ENCODE data around the gene MAN1A1.

Gene MAN1A1

GRCh38 chr6:119145111-119145510 lies 204.4 kb downstream of the MAN1A1 start:
- Histone ChIP-seq H3K9me3 (ENCODE audit: control insufficient read depth, low read length) (peaks cover 8% of the 10 kb centered on the region), H3K4me1 (ENCODE audit: control insufficient read depth, insufficient read depth, low read length, poor library complexity, severe bottlenecking) (peaks cover 28% of the 10 kb centered on the region), H3K4me3 (ENCODE audit: extremely low read depth, insufficient read depth, low read length, poor library complexity, severe bottlenecking) (no peak overlapping the region), H3K36me3 (ENCODE audit: control insufficient read depth, insufficient read depth, low read length) (no peaks in the 10 kb centered on the region), H3K27ac (ENCODE audit: low read depth, low read length, severe bottlenecking) (no peak overlapping the region)
- WGBS, 2 experiments (ENCODE audit: insufficient coverage in 2 of 2) = 40 to 60% methylated on average over 1 of the region's 2 CpGs

- no peak overlapping the region for H3K4me3 ChIP-seq (ENCODE audit: extremely low read depth, insufficient read depth, low read length, poor library complexity, severe bottlenecking)
- peaks cover 32% of the 10 kb centered on the region for H3K4me1 ChIP-seq (ENCODE audit: control insufficient read depth, insufficient read depth, low read length, poor library complexity, severe bottlenecking)
- H3K27ac ChIP-seq (ENCODE audit: low read depth, low read length, severe bottlenecking) = no peak overlapping the region
- H3K36me3 ChIP-seq (ENCODE audit: control insufficient read depth, insufficient read depth, low read length) = no peaks in the 10 kb centered on the region
- WGBS, 2 experiments (ENCODE audit: insufficient coverage in 2 of 2) = 98 to 100% methylated on average over 3 to 4 of the region's 5 CpGs
- no peaks in the 10 kb centered on the region for H3K9me3 ChIP-seq (ENCODE audit: control insufficient read depth, low read length)
Measured at GRCh38 chr6:119142637-119143036, 206.9 kb downstream of the MAN1A1 start.

- 93 to 100% methylated on average over 2 to 7 of the region's 9 CpGs for WGBS, 2 experiments (ENCODE audit: insufficient coverage in 2 of 2)
- Histone ChIP-seq H3K36me3 (ENCODE audit: control insufficient read depth, insufficient read depth, low read length) (no peaks in the 10 kb centered on the region), H3K4me3 (ENCODE audit: extremely low read depth, insufficient read depth, low read length, poor library complexity, severe bottlenecking) (no peak overlapping the region), H3K27ac (ENCODE audit: low read depth, low read length, severe bottlenecking) (no peak overlapping the region), H3K4me1 (ENCODE audit: control insufficient read depth, insufficient read depth, low read length, poor library complexity, severe bottlenecking) (peaks cover 29% of the 10 kb centered on the region), H3K9me3 (ENCODE audit: control insufficient read depth, low read length) (no peaks in the 10 kb centered on the region)
Measured at GRCh38 chr6:119142041-119142440, 207.5 kb downstream of the MAN1A1 start.

- no peak overlapping the region for H3K4me3 ChIP-seq (ENCODE audit: extremely low read depth, insufficient read depth, low read length, poor library complexity, severe bottlenecking)
- peaks cover 16% of the 10 kb centered on the region for H3K4me1 ChIP-seq (ENCODE audit: control insufficient read depth, insufficient read depth, low read length, poor library complexity, severe bottlenecking)
- 89 to 90% methylated on average over 7 to 9 of the region's 12 CpGs for WGBS, 2 experiments (ENCODE audit: insufficient coverage in 2 of 2)
- no peaks in the 10 kb centered on the region for H3K9me3 ChIP-seq (ENCODE audit: control insufficient read depth, low read length)
- no peaks in the 10 kb centered on the region for H3K36me3 ChIP-seq (ENCODE audit: control insufficient read depth, insufficient read depth, low read length)
- H3K27ac ChIP-seq (ENCODE audit: low read depth, low read length, severe bottlenecking) = no peak overlapping the region
Measured at GRCh38 chr6:119140196-119141140, 209.1 kb downstream of the MAN1A1 start.

- WGBS, 2 experiments (ENCODE audit: insufficient coverage in 2 of 2) = 59 to 70% methylated on average over 2 to 3 of the region's 7 CpGs
- Histone ChIP-seq H3K4me3 (ENCODE audit: extremely low read depth, insufficient read depth, low read length, poor library complexity, severe bottlenecking) (no peak overlapping the region), H3K36me3 (ENCODE audit: control insufficient read depth, insufficient read depth, low read length) (no peaks in the 10 kb centered on the region), H3K4me1 (ENCODE audit: control insufficient read depth, insufficient read depth, low read length, poor library complexity, severe bottlenecking) (peaks cover 10% of the 10 kb centered on the region), H3K9me3 (ENCODE audit: control insufficient read depth, low read length) (no peaks in the 10 kb centered on the region), H3K27ac (ENCODE audit: low read depth, low read length, severe bottlenecking) (peak overlapping the region; percentile 84)
Measured at GRCh38 chr6:119138906-119139541, 210.5 kb downstream of the MAN1A1 start.

GRCh38 chr6:119137194-119138072 lies 212.1 kb downstream of the MAN1A1 start:
- WGBS, 2 experiments (ENCODE audit: insufficient coverage in 2 of 2) = 100% methylated on average over 1 to 2 of the region's 5 CpGs
- H3K4me3 ChIP-seq (ENCODE audit: extremely low read depth, insufficient read depth, low read length, poor library complexity, severe bottlenecking) = no peak overlapping the region

GRCh38 chr6:119134752-119135151 lies 214.8 kb downstream of the MAN1A1 start:
- Histone ChIP-seq H3K9me3 (ENCODE audit: control insufficient read depth, low read length) (no peaks in the 10 kb centered on the region), H3K4me1 (ENCODE audit: control insufficient read depth, insufficient read depth, low read length, poor library complexity, severe bottlenecking) (peaks cover 13% of the 10 kb centered on the region), H3K36me3 (ENCODE audit: control insufficient read depth, insufficient read depth, low read length) (no peaks in the 10 kb centered on the region), H3K27ac (ENCODE audit: low read depth, low read length, severe bottlenecking) (no peak overlapping the region), H3K4me3 (ENCODE audit: extremely low read depth, insufficient read depth, low read length, poor library complexity, severe bottlenecking) (no peak overlapping the region)
- no CpG with 5 or more reads among the region's 2 CpGs for WGBS, 2 experiments (ENCODE audit: insufficient coverage in 2 of 2)

More at GRCh38 chr6:119137194-119138072, 212.1 kb downstream of the MAN1A1 start:
- H3K4me1 ChIP-seq (ENCODE audit: control insufficient read depth, insufficient read depth, low read length, poor library complexity, severe bottlenecking) = peaks cover 10% of the 10 kb centered on the region
- no peaks in the 10 kb centered on the region for H3K9me3 ChIP-seq (ENCODE audit: control insufficient read depth, low read length)
- H3K27ac ChIP-seq (ENCODE audit: low read depth, low read length, severe bottlenecking) = no peak overlapping the region
- no peaks in the 10 kb centered on the region for H3K36me3 ChIP-seq (ENCODE audit: control insufficient read depth, insufficient read depth, low read length)

GRCh38 chr6:119133400-119133799 lies 216.2 kb downstream of the MAN1A1 start:
- no peak overlapping the region for H3K27ac ChIP-seq (ENCODE audit: low read depth, low read length, severe bottlenecking)
- no peaks in the 10 kb centered on the region for H3K9me3 ChIP-seq (ENCODE audit: control insufficient read depth, low read length)
- no peaks in the 10 kb centered on the region for H3K36me3 ChIP-seq (ENCODE audit: control insufficient read depth, insufficient read depth, low read length)
- H3K4me1 ChIP-seq (ENCODE audit: control insufficient read depth, insufficient read depth, low read length, poor library complexity, severe bottlenecking) = peaks cover 15% of the 10 kb centered on the region
- H3K4me3 ChIP-seq (ENCODE audit: extremely low read depth, insufficient read depth, low read length, poor library complexity, severe bottlenecking) = no peak overlapping the region
- 80 to 100% methylated on average over 1 to 2 of the region's 3 CpGs for WGBS, 2 experiments (ENCODE audit: insufficient coverage in 2 of 2)

GRCh38 chr6:119132261-119132981 lies 217.1 kb downstream of the MAN1A1 start:
- no peaks in the 10 kb centered on the region for H3K9me3 ChIP-seq (ENCODE audit: control insufficient read depth, low read length)
- 88 to 100% methylated on average over 3 to 5 of the region's 6 CpGs for WGBS, 2 experiments (ENCODE audit: insufficient coverage in 2 of 2)
- no peaks in the 10 kb centered on the region for H3K36me3 ChIP-seq (ENCODE audit: control insufficient read depth, insufficient read depth, low read length)
- no peak overlapping the region for H3K4me3 ChIP-seq (ENCODE audit: extremely low read depth, insufficient read depth, low read length, poor library complexity, severe bottlenecking)
- H3K4me1 ChIP-seq (ENCODE audit: control insufficient read depth, insufficient read depth, low read length, poor library complexity, severe bottlenecking) = peaks cover 23% of the 10 kb centered on the region
- no peak overlapping the region for H3K27ac ChIP-seq (ENCODE audit: low read depth, low read length, severe bottlenecking)

- WGBS, 2 experiments (ENCODE audit: insufficient coverage in 2 of 2) = no CpG with 5 or more reads among the region's 2 CpGs
- no peak overlapping the region for H3K27ac ChIP-seq (ENCODE audit: low read depth, low read length, severe bottlenecking)
Measured at GRCh38 chr6:119129968-119130484, 219.5 kb downstream of the MAN1A1 start.

More at GRCh38 chr6:119129968-119130484, 219.5 kb downstream of the MAN1A1 start:
- Histone ChIP-seq H3K36me3 (ENCODE audit: control insufficient read depth, insufficient read depth, low read length) (no peaks in the 10 kb centered on the region), H3K4me3 (ENCODE audit: extremely low read depth, insufficient read depth, low read length, poor library complexity, severe bottlenecking) (no peak overlapping the region), H3K9me3 (ENCODE audit: control insufficient read depth, low read length) (peaks cover 5% of the 10 kb centered on the region), H3K4me1 (ENCODE audit: control insufficient read depth, insufficient read depth, low read length, poor library complexity, severe bottlenecking) (peaks cover 23% of the 10 kb centered on the region)
